ENCODE results near the gene RNF157.

RNF157 gene

GRCh38 chr17:76142585-76143041 lies 97.7 kb downstream of the RNF157 start:
- Histone ChIP-seq H3K9me3 (ENCODE audit: control insufficient read depth, insufficient read depth, low read depth, low read length) (no peaks in the 10 kb centered on the region), H3K4me1 (ENCODE audit: control insufficient read depth, insufficient read depth, low read length) (peaks cover 9% of the 10 kb centered on the region), H3K36me3 (ENCODE audit: control insufficient read depth in 2 of 2, insufficient read depth in 1 of 2, low read length in 2 of 2) (peaks cover 0 to 17% of the 10 kb centered on the region in 2 experiments; a peak in 1 of 3 replicates), H3K4me3 (ENCODE audit: low read depth, low read length) (no peak overlapping the region), H3K27ac (ENCODE audit: extremely low read depth, low read depth, low read length) (no peak overlapping the region)
- TF ChIP-seq HOXA7 (CRISPR knock-in tag; IDR thresholded peaks at IDR 0.05; ENCODE audit: borderline replicate concordance) (no peak), PRDM10 (tag by site-specific recombination; IDR thresholded peaks at IDR 0.05) (peak; percentile 79)
- POLR2A ChIA-PET = interaction anchor here (1.0 to 1.5 kb wide), 2 partner anchors 10 to 125 kb away, joined by 3 to 4 read pairs; no protein-coding TSS in a partner anchor
- CTCF ChIA-PET = interaction anchor here (0.7 to 4.3 kb wide), 10 partner anchors 12 to 142 kb away, joined by 3 to 38 read pairs (median 4); partner anchors contain the start of gene CDK3

DNA sequence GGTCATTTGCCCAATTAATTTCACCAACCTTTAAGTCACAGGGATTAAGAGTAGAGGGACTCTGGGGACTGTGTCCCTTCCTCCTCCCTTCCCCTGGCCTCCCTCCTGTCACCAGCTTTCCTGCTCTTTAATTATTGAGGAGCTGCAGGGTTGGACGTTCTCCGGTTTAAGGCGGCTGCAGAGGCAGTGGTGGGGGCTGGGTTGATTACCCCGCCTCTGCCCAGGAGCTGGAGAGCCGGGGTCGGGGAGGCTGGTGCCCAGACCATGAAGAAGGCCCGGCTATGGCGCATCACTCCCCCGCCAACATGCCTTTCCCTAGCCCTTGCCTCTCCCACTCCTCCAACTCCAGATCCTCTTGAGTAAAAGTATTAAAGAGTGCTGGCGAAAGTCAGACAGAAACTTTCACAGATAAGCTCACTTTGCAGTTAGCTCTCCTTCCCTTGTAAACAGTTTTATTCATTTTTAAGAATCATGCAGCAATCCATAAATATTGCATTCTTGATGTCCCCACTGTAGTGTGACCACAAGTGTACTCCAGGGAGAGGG lies 98.2 kb downstream of the RNF157 start:
- Histone ChIP-seq H3K36me3 (ENCODE audit: control insufficient read depth in 2 of 2, insufficient read depth in 1 of 2, low read length in 2 of 2) (peaks cover 0 to 17% of the 10 kb centered on the region in 2 experiments; a peak in 1 of 3 replicates), H3K4me3 (ENCODE audit: low read depth, low read length) (no peak overlapping the region), H3K9me3 (ENCODE audit: control insufficient read depth, insufficient read depth, low read depth, low read length) (no peaks in the 10 kb centered on the region), H3K4me1 (ENCODE audit: control insufficient read depth, insufficient read depth, low read length) (peaks cover 9% of the 10 kb centered on the region), H3K27ac (ENCODE audit: extremely low read depth, low read depth, low read length) (no peak overlapping the region)
- ChIA-PET CTCF (interaction anchor here (0.6 to 4.3 kb wide), 9 partner anchors 13 to 141 kb away, joined by 3 to 38 read pairs (median 4); partner anchors contain the start of gene CDK3), POLR2A (interaction anchor here (0.6 to 1.5 kb wide), 2 partner anchors 8 to 9 kb away, joined by 3 to 4 read pairs; no protein-coding TSS in a partner anchor)
- TF ChIP-seq TCF7L2 (IDR thresholded peaks at IDR 0.05; ENCODE audit: borderline replicate concordance, low read depth, low read length) (no peak), ZFP37 (tag by site-specific recombination; IDR thresholded peaks at IDR 0.05) (no peak), ZFP3 (tag by site-specific recombination; IDR thresholded peaks at IDR 0.05; ENCODE audit: low read depth) (no peak), ZNF518A (tag by site-specific recombination; conservative IDR thresholded peaks at IDR 0.05; ENCODE audit: low read depth) (no peak), ZNF221 (tag by site-specific recombination; IDR thresholded peaks at IDR 0.05; ENCODE audit: borderline replicate concordance) (no peak), EGR2 (tag by site-specific recombination; IDR thresholded peaks at IDR 0.05; ENCODE audit: low read depth) (peak; percentile 68), HOXC10 (CRISPR knock-in tag; IDR thresholded peaks at IDR 0.05) (no peak), ZNF692 (tag by site-specific recombination; IDR thresholded peaks at IDR 0.05) (no peak), ZNF645 (tag by site-specific recombination; IDR thresholded peaks at IDR 0.05) (no peak), ZNF274 (IDR thresholded peaks at IDR 0.05; ENCODE audit: low read length) (no peak), ZNF274 (tag by site-specific recombination; IDR thresholded peaks at IDR 0.05; ENCODE audit: borderline replicate concordance) (no peak), WT1 (tag by site-specific recombination; IDR thresholded peaks at IDR 0.05) (0 out of 2 replicates have a peak, but pooled peaks have one; percentile 15), ZFHX2 (tag by site-specific recombination; conservative IDR thresholded peaks at IDR 0.05) (peak; percentile 80), PRDM1 (tag by site-specific recombination; IDR thresholded peaks at IDR 0.05) (peak; percentile 93), ZNF571 (tag by site-specific recombination; IDR thresholded peaks at IDR 0.05) (no peak)
- TF ChIP-seq, protein P1, sequence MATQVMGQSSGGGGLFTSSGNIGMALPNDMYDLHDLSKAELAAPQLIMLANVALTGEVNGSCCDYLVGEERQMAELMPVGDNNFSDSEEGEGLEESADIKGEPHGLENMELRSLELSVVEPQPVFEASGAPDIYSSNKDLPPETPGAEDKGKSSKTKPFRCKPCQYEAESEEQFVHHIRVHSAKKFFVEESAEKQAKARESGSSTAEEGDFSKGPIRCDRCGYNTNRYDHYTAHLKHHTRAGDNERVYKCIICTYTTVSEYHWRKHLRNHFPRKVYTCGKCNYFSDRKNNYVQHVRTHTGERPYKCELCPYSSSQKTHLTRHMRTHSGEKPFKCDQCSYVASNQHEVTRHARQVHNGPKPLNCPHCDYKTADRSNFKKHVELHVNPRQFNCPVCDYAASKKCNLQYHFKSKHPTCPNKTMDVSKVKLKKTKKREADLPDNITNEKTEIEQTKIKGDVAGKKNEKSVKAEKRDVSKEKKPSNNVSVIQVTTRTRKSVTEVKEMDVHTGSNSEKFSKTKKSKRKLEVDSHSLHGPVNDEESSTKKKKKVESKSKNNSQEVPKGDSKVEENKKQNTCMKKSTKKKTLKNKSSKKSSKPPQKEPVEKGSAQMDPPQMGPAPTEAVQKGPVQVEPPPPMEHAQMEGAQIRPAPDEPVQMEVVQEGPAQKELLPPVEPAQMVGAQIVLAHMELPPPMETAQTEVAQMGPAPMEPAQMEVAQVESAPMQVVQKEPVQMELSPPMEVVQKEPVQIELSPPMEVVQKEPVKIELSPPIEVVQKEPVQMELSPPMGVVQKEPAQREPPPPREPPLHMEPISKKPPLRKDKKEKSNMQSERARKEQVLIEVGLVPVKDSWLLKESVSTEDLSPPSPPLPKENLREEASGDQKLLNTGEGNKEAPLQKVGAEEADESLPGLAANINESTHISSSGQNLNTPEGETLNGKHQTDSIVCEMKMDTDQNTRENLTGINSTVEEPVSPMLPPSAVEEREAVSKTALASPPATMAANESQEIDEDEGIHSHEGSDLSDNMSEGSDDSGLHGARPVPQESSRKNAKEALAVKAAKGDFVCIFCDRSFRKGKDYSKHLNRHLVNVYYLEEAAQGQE (tag by site-specific recombination; IDR thresholded peaks at IDR 0.05) = no peak

All from HEK293 (cell line).